NB4 (cell line): Measurements from ENCODE around the gene CHMP2B.

Experiments used
- MYC ChIP-seq: IDR thresholded peaks from 2 replicates; pipeline ENCODE4 v1.6.1; 2011; ENCODE audit warnings: low read depth, low read length
- POLR2A ChIP-seq: IDR thresholded peaks from 2 replicates; pipeline ENCODE4 v1.6.1; 2011; ENCODE audit warnings: mild to moderate bottlenecking; ENCODE audit not compliant: insufficient read length; ENCODE audit errors: extremely low read depth
- TF ChIP-seq, protein P1 (sequence below): IDR thresholded peaks from one replicate; pipeline ENCODE4 v1.5.1; 2012; ENCODE audit warnings: low read depth, low read length
- TF ChIP-seq, protein P2 (sequence below): IDR thresholded peaks from 2 replicates; pipeline ENCODE4 v1.6.1; 2011; ENCODE audit warnings: low read depth, low read length

DNA sequence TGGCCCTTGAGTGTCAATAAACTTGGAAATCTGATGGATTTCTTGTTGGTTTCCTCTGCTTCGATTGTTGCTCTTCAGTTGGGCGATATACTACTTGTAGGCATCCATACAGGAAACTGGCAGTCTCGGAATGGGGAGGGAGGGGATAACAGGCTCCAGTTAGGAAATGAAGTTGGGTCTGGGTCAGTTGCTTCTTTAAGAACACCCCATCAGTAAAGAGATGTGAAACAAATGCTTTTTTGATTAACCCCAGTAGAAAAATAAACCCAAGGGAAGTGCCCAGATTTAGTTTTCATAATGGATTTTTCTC lies 681 bp downstream of the CHMP2B start:
- TF ChIP-seq, protein P1, sequence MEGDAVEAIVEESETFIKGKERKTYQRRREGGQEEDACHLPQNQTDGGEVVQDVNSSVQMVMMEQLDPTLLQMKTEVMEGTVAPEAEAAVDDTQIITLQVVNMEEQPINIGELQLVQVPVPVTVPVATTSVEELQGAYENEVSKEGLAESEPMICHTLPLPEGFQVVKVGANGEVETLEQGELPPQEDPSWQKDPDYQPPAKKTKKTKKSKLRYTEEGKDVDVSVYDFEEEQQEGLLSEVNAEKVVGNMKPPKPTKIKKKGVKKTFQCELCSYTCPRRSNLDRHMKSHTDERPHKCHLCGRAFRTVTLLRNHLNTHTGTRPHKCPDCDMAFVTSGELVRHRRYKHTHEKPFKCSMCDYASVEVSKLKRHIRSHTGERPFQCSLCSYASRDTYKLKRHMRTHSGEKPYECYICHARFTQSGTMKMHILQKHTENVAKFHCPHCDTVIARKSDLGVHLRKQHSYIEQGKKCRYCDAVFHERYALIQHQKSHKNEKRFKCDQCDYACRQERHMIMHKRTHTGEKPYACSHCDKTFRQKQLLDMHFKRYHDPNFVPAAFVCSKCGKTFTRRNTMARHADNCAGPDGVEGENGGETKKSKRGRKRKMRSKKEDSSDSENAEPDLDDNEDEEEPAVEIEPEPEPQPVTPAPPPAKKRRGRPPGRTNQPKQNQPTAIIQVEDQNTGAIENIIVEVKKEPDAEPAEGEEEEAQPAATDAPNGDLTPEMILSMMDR = no peak
- TF ChIP-seq POLR2A (no peak), MYC (no peak)
- TF ChIP-seq, protein P2, sequence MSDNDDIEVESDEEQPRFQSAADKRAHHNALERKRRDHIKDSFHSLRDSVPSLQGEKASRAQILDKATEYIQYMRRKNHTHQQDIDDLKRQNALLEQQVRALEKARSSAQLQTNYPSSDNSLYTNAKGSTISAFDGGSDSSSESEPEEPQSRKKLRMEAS = no peak
